K562 (cell line): ENCODE results near the gene PADI4.
"Not testable (repeated sequence)": the region's sequence is repeated elsewhere in the genome, so short reads cannot be mapped to it uniquely, and the experiment has no call there.

Source experiments
- FOXJ3 ChIP-seq: sonication (generic); formaldehyde crosslinking; IDR thresholded peaks from 2 replicates; pipeline ENCODE4 v1.4.0; 2020; ENCODE audit warnings: mild to moderate bottlenecking, missing genetic modification reagents
- FOXM1 ChIP-seq, 2 experiments: fragments of 450-650 bp in 1 of 2; sonication (generic) in 1 of 2; formaldehyde crosslinking in 1 of 2; IDR thresholded peaks; 2 replicates each; pipeline versions ENCODE4 v1.6.1 to v1.9.0; 2017 to 2022; ENCODE audit warnings: low read depth in 2 of 2, mild to moderate bottlenecking in 2 of 2, missing genetic modification reagents in 1 of 2, moderate library complexity in 1 of 2
- GABPB1 ChIP-seq: sonication (generic); formaldehyde crosslinking; IDR thresholded peaks from 2 replicates; pipeline ENCODE4 v1.8.0; 2022; ENCODE audit warnings: mild to moderate bottlenecking, missing genetic modification reagents
- HCFC1 ChIP-seq: IDR thresholded peaks from 2 replicates; pipeline ENCODE4 v1.6.1; 2012; ENCODE audit warnings: low read depth, low read length, improper control_type of control experiment
- HDAC2 ChIP-seq: fragments of 450-650 bp; IDR thresholded peaks from 2 replicates; pipeline ENCODE4 v1.6.1; 2016; ENCODE audit warnings: mild to moderate bottlenecking
- PHF8 ChIP-seq: fragments of 200-600 bp; sonication (generic); IDR thresholded peaks from 2 replicates; pipeline ENCODE4 v1.6.1; 2012; ENCODE audit warnings: mixed run types, mild to moderate bottlenecking, inconsistent platforms, low read length, moderate library complexity, borderline replicate concordance
- POLR2AphosphoS5 ChIP-seq: IDR thresholded peaks from 2 replicates; pipeline ENCODE4 v1.6.1; 2011; ENCODE audit warnings: mild to moderate bottlenecking, low read depth, low read length, moderate library complexity; ENCODE audit not compliant: control insufficient read depth, insufficient read depth
- RBM39 ChIP-seq: fragments of 200-400 bp; formaldehyde crosslinking; optimal IDR thresholded peaks from 2 replicates; pipeline ENCODE3; 2018; ENCODE audit warnings: low read depth, low read length
- TAF1 ChIP-seq: IDR thresholded peaks from 2 replicates; pipeline ENCODE4 v1.6.1; 2011; ENCODE audit warnings: mild to moderate bottlenecking, low read length, moderate library complexity; ENCODE audit not compliant: insufficient read depth, control insufficient read depth, severe bottlenecking; ENCODE audit errors: extremely low read depth
- YY1 ChIP-seq, 3 experiments: IDR thresholded peaks; 2 replicates each; pipeline ENCODE4 v1.6.1; 2011; ENCODE audit warnings: low read length in 2 of 3, mild to moderate bottlenecking in 2 of 3, moderate library complexity in 2 of 3, borderline replicate concordance in 1 of 3, control low read depth in 1 of 3, low read depth in 1 of 3; ENCODE audit not compliant: insufficient read depth in 3 of 3, insufficient replicate concordance in 2 of 3, control insufficient read depth in 1 of 3, insufficient read length in 1 of 3; ENCODE audit errors: extremely low read depth in 1 of 3
- ZNF133 ChIP-seq: fragments of 250-450 bp; sonication (Bioruptor Pico); IDR thresholded peaks from 2 replicates; pipeline ENCODE4 v1.4.0; 2020; ENCODE audit warnings: mild to moderate bottlenecking
- TF ChIP-seq, protein P1 (sequence below): fragments of 450-650 bp; IDR thresholded peaks from 2 replicates; pipeline ENCODE4 v1.6.1; 2016; ENCODE audit warnings: borderline replicate concordance
- TF ChIP-seq, protein P2 (sequence below), 3 experiments: IDR thresholded peaks in 2 of 3; conservative IDR thresholded peaks in 1 of 3; 2 replicates each; pipeline ENCODE4 v1.5.1; 2011 to 2012; ENCODE audit warnings: low read length in 3 of 3, mild to moderate bottlenecking in 3 of 3, control low read depth in 2 of 3, improper control_type of control experiment in 1 of 3, inconsistent platforms in 1 of 3, low read depth in 1 of 3, mixed read lengths in 1 of 3, moderate library complexity in 1 of 3; ENCODE audit not compliant: insufficient read depth in 2 of 3
- TF ChIP-seq, protein P3 (sequence below), 2 experiments: fragments of 450-650 bp; formaldehyde crosslinking in 1 of 2; IDR thresholded peaks; 2 replicates each; pipeline versions ENCODE4 v1.4.0 to v1.6.1; 2014 to 2020; ENCODE audit warnings: mild to moderate bottlenecking in 2 of 2, borderline replicate concordance in 1 of 2, low read depth in 1 of 2

DNA sequence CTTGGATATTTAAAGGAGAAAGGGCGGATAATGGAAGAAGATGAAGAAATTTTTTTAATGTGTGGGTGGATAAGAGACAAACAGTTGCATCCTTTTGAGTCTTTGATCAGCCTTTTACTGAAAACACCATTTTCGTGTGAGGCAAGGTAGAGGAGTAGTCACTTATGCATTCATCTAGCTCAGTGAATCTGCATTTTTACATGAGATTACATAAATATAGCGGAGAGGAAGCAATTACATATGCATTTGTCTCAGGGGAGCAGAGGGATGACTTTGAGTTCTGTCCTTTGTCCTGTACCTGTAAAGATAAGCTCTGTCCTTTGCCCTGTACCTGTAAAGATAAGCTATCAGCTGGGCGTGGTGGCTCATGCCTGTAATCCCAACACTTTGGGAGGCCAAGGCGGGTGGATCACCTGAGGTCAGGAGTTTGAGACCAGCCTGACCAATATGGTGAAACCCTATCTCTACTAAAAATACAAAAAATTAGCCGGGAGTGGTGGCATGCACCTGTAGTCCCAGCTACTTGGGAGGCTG lies 13.9 kb downstream of the PADI4 start:
- TF ChIP-seq ZNF133 (CRISPR knock-in tag); YY1 (IDR thresholded peaks at IDR 0.05; ENCODE audit: borderline replicate concordance in 1 of 3, control insufficient read depth in 1 of 3, extremely low read depth in 1 of 3, insufficient read depth in 3 of 3, insufficient read length in 1 of 3, insufficient replicate concordance in 2 of 3, low read depth in 1 of 3, low read length in 2 of 3); POLR2AphosphoS5; GABPB1; FOXM1 (IDR thresholded peaks at IDR 0.05; ENCODE audit: low read depth); FOXM1 (CRISPR knock-in tag; IDR thresholded peaks at IDR 0.05; ENCODE audit: low read depth); HCFC1; HDAC2; RBM39; PHF8; TAF1; FOXJ3: not testable (repeated sequence)
- TF ChIP-seq, protein P1, sequence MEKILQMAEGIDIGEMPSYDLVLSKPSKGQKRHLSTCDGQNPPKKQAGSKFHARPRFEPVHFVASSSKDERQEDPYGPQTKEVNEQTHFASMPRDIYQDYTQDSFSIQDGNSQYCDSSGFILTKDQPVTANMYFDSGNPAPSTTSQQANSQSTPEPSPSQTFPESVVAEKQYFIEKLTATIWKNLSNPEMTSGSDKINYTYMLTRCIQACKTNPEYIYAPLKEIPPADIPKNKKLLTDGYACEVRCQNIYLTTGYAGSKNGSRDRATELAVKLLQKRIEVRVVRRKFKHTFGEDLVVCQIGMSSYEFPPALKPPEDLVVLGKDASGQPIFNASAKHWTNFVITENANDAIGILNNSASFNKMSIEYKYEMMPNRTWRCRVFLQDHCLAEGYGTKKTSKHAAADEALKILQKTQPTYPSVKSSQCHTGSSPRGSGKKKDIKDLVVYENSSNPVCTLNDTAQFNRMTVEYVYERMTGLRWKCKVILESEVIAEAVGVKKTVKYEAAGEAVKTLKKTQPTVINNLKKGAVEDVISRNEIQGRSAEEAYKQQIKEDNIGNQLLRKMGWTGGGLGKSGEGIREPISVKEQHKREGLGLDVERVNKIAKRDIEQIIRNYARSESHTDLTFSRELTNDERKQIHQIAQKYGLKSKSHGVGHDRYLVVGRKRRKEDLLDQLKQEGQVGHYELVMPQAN, result not testable (repeated sequence)
- TF ChIP-seq, protein P2, sequence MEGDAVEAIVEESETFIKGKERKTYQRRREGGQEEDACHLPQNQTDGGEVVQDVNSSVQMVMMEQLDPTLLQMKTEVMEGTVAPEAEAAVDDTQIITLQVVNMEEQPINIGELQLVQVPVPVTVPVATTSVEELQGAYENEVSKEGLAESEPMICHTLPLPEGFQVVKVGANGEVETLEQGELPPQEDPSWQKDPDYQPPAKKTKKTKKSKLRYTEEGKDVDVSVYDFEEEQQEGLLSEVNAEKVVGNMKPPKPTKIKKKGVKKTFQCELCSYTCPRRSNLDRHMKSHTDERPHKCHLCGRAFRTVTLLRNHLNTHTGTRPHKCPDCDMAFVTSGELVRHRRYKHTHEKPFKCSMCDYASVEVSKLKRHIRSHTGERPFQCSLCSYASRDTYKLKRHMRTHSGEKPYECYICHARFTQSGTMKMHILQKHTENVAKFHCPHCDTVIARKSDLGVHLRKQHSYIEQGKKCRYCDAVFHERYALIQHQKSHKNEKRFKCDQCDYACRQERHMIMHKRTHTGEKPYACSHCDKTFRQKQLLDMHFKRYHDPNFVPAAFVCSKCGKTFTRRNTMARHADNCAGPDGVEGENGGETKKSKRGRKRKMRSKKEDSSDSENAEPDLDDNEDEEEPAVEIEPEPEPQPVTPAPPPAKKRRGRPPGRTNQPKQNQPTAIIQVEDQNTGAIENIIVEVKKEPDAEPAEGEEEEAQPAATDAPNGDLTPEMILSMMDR (IDR thresholded peaks at IDR 0.05 in 2 of 3, conservative IDR thresholded peaks at IDR 0.05 in 1 of 3; ENCODE audit: insufficient read depth in 2 of 3, low read depth in 1 of 3, low read length in 3 of 3), result not testable (repeated sequence)
- TF ChIP-seq, protein P3, sequence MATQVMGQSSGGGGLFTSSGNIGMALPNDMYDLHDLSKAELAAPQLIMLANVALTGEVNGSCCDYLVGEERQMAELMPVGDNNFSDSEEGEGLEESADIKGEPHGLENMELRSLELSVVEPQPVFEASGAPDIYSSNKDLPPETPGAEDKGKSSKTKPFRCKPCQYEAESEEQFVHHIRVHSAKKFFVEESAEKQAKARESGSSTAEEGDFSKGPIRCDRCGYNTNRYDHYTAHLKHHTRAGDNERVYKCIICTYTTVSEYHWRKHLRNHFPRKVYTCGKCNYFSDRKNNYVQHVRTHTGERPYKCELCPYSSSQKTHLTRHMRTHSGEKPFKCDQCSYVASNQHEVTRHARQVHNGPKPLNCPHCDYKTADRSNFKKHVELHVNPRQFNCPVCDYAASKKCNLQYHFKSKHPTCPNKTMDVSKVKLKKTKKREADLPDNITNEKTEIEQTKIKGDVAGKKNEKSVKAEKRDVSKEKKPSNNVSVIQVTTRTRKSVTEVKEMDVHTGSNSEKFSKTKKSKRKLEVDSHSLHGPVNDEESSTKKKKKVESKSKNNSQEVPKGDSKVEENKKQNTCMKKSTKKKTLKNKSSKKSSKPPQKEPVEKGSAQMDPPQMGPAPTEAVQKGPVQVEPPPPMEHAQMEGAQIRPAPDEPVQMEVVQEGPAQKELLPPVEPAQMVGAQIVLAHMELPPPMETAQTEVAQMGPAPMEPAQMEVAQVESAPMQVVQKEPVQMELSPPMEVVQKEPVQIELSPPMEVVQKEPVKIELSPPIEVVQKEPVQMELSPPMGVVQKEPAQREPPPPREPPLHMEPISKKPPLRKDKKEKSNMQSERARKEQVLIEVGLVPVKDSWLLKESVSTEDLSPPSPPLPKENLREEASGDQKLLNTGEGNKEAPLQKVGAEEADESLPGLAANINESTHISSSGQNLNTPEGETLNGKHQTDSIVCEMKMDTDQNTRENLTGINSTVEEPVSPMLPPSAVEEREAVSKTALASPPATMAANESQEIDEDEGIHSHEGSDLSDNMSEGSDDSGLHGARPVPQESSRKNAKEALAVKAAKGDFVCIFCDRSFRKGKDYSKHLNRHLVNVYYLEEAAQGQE (IDR thresholded peaks at IDR 0.05; ENCODE audit: borderline replicate concordance), result not testable (repeated sequence)
- TF ChIP-seq, protein P3 (CRISPR knock-in tag; IDR thresholded peaks at IDR 0.05; ENCODE audit: low read depth), result not testable (repeated sequence)
